ENCODE data around the gene DOCK7.
"Not testable (repeated sequence)": the region's sequence is repeated elsewhere in the genome, so short reads cannot be mapped to it uniquely, and the experiment has no call there.

Gene DOCK7

DNA sequence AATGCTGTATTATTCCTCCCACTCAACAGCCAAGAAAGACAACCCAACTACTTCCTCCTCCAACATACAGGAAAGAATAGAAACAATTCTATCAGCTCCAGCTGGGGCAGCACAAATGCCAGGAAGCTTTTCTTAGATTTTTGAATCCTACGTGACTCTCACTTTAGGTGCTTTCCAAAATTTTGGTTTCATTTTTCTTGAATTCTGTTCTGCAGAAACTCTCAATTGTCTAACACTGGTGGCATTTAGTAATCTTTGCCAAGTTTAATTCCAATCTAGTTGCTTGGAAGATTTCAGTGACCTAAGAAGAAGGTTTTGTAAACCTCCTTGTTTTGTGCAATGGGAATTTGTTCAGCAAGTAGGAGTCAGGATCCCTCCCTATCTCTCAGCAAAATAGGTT is 37.1 kb upstream of the DOCK7 start:
- in situ Hi-C loops (cut with HindIII; ENCODE audit: low sequenced_read_pairs), result no loop called here
- DNase-seq (ENCODE audit: low read depth), result no peak
- H3K4me3 ChIP-seq (ENCODE audit: low read depth, low read length), result no peak overlapping the region
- TF ChIP-seq, protein P1, sequence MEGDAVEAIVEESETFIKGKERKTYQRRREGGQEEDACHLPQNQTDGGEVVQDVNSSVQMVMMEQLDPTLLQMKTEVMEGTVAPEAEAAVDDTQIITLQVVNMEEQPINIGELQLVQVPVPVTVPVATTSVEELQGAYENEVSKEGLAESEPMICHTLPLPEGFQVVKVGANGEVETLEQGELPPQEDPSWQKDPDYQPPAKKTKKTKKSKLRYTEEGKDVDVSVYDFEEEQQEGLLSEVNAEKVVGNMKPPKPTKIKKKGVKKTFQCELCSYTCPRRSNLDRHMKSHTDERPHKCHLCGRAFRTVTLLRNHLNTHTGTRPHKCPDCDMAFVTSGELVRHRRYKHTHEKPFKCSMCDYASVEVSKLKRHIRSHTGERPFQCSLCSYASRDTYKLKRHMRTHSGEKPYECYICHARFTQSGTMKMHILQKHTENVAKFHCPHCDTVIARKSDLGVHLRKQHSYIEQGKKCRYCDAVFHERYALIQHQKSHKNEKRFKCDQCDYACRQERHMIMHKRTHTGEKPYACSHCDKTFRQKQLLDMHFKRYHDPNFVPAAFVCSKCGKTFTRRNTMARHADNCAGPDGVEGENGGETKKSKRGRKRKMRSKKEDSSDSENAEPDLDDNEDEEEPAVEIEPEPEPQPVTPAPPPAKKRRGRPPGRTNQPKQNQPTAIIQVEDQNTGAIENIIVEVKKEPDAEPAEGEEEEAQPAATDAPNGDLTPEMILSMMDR (IDR thresholded peaks at IDR 0.05; ENCODE audit: low read depth, low read length, missing control alignments), result no peak

DNA sequence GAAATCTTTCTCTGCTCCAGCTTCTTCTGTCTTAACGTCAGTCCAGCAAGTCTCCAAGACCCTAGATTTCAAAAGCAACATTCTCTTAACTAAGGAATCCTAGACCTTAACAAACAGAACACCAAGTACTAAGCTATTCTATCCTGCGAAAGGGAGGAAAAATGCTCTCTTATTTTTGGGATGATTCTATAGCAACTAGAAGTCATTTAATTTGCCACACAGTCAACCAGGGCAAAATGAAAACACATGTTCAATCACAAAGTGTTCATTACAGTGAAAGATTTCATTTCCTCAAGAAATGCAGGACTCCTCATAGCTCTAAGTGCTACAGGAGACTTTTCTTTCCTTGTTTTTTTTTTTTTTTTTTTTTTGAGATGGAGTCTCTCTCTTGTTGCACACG is 36.2 kb upstream of the DOCK7 start:
- no peak overlapping the region for H3K4me3 ChIP-seq (ENCODE audit: low read depth, low read length)
- no peak for DNase-seq (ENCODE audit: low read depth)
- in situ Hi-C loops (cut with HindIII; ENCODE audit: low sequenced_read_pairs), result no loop called here
- TF ChIP-seq, protein P1 (IDR thresholded peaks at IDR 0.05; ENCODE audit: low read depth, low read length, missing control alignments), result no peak

DNA sequence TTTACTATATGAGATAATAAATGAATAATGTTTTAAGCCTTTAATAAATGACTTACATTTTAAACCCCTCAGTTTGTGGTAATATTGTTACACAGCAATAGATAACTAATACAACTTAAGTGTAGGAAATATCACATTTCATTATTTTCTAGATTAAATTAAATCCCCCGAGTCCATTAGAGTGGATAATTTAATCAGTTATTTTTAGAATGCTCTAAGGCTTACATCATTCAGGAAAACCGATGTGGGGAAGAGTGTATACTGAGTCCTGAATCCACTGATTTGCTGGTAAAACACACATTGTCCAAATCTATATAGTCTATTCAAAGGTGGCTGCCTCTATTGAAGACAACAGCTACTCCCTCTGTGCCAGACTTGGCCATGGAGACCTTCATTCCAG is 35.7 kb upstream of the DOCK7 start:
- no peak for DNase-seq (ENCODE audit: low read depth)

DNA sequence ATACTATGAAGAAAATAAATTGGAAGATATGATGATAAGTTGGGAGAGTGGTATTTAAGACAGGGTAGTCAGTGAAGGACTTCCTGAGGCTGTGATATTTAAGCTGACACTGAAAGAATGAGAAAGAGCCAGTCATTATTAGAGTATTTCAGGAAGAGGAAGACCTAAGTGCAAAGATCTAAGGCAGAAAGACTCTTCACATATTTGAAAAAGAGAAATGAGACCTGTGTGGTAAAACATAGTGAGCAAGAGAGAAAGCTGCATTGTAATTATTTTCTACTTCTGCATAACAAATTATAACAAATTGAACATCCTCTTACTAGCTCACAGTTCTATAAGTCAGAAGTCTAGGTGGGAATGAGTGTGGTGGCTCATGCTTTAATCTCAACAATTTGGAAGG is 34.6 kb upstream of the DOCK7 start:
- in situ Hi-C loops (cut with HindIII; ENCODE audit: low sequenced_read_pairs), result no loop called here

More for the DNA sequence above, 35.7 kb upstream of the DOCK7 start:
- TF ChIP-seq, protein P1 (IDR thresholded peaks at IDR 0.05; ENCODE audit: low read depth, low read length, missing control alignments), result no peak
- H3K4me3 ChIP-seq (ENCODE audit: low read depth, low read length), result no peak overlapping the region
- in situ Hi-C loops (cut with HindIII; ENCODE audit: low sequenced_read_pairs), result no loop called here

DNA sequence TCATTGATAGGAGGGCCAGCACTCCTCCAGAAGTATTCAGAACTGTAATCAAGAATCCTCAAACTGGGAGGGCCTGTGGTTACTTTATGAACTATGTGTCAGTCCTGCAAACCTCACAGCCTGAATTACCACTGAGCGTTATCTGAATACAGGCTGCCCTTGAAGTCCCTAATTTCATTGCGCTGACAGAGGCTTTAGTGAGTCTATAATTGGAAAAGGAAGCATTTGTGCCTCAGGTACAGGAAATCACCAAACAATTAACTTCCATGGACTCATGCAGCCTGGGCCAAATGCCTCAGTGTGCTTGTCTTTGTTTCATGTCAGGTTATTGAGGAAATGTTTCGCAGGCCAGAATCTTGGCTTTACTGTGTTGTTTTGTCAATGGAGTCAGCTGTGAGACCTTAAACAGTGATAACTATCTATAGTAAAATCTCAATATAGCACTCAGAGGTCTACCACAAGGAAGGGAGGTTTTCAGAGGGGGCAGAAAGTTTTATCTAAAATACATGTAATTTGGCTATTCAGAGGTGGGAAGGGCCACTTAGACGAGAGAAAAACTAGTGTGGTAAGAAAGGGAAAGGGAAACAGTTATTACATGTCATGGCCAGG is 32.9 kb upstream of the DOCK7 start:
- DNase-seq (ENCODE audit: low read depth), result no peak
- in situ Hi-C loops (cut with HindIII; ENCODE audit: low sequenced_read_pairs), result no loop called here
- TF ChIP-seq, protein P1 (IDR thresholded peaks at IDR 0.05; ENCODE audit: low read depth, low read length, missing control alignments), result no peak
- H3K4me3 ChIP-seq (ENCODE audit: low read depth, low read length), result no peak overlapping the region

More for the DNA sequence above, 34.6 kb upstream of the DOCK7 start:
- DNase-seq (ENCODE audit: low read depth), result no peak
- no peak overlapping the region for H3K4me3 ChIP-seq (ENCODE audit: low read depth, low read length)
- TF ChIP-seq, protein P1 (IDR thresholded peaks at IDR 0.05; ENCODE audit: low read depth, low read length, missing control alignments), result no peak

DNA sequence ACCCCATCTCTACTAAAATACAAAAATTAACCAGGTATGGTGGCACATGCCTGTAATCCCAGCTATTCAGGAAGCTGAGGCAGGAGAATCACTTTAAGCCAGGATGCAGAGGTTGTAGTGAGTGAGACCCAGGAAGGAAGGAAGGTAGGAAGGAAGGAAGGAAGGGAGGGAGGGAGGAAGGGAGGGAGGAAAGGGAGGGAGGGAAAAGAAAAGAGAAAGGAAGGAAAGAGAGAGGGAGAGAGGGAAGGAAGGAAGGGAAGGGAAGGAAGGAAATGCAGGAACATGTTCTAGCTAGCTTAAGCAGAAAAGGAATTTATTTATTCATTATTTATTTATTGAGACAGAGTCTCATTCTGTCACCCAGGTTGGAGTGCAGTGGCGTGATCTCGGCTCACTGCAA is 30.2 kb upstream of the DOCK7 start:
- in situ Hi-C loops (cut with HindIII; ENCODE audit: low sequenced_read_pairs); H3K4me3 ChIP-seq (ENCODE audit: low read depth, low read length); DNase-seq (ENCODE audit: low read depth): not testable (repeated sequence)

DNA sequence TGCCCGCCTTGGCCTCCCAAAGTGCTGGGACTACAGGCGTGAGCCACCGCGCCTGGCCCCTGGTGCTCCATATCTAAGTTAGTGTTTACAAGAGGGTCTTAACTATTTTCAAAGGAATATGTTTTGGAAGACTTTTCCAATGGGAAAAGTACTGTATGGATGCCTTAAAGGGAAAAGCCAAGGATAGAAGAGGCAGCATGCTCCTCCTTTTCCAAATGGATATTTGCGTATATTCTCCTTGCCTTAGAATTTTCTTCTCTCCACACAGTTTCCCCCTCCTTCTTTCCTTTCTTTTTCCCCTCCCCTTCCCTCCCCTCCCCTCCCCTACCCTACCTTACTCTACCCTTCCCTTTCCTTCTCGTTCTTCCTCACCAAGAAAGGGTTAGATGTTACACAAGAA is 29.3 kb upstream of the DOCK7 start:
- in situ Hi-C loops (cut with HindIII; ENCODE audit: low sequenced_read_pairs), result no loop called here
- no peak for DNase-seq (ENCODE audit: low read depth)
- H3K4me3 ChIP-seq (ENCODE audit: low read depth, low read length), result no peak overlapping the region
- TF ChIP-seq, protein P1 (IDR thresholded peaks at IDR 0.05; ENCODE audit: low read depth, low read length, missing control alignments), result no peak
